Lower leg skin (tissue), 4 donors: Measurements from ENCODE around the gene F10. TPM values are rescaled to one million over a fixed set of nuclear protein-coding genes. Genes with fewer than 3 reads are reported as not detected.

Experiments used
- DNase-seq, 2 donors: peaks; one replicate each; pipeline ENCODE4 v3.0.0-alpha.2; 2019; ENCODE audit warnings: low spot score in 2 of 2
- H3K4me3 ChIP-seq: fragments of 200-600 bp; sonication (generic); 2 replicates; pipeline ENCODE4 v1.5.1; 2017; ENCODE audit warnings: mild to moderate bottlenecking, low read depth; ENCODE audit not compliant: poor library complexity, severe bottlenecking
- CTCF ChIP-seq, 3 donors: fragments of 450-650 bp; IDR thresholded peaks; one replicate each; pipeline ENCODE4 v1.5.1; 2016; ENCODE audit warnings: antibody characterized with exemption in 3 of 3, mild to moderate bottlenecking in 3 of 3, moderate library complexity in 2 of 3
- POLR2A ChIP-seq, 2 donors: fragments of 450-650 bp; IDR thresholded peaks; one replicate each; pipeline ENCODE4 v1.6.1; 2016 to 2017; ENCODE audit warnings: antibody characterized with exemption in 2 of 2, mild to moderate bottlenecking in 1 of 2, moderate library complexity in 1 of 2
- WGBS, 2 donors: methylation state at CpG; one replicate each; pipeline ENCODE4 v1.1.5; 2018; 5-methylcytosine and 5-hydroxymethylcytosine counted together
- intact Hi-C: fragments of 100-400 bp; cut with DNase I; formaldehyde crosslinking; loops from one replicate; pipeline ENCODE4 v1.15.0; 2023; ENCODE audit warnings: low total_unique reads
- total RNA-seq, 4 donors: library from RNA; depleted of rRNA; stranded (reverse); fragments of >200 nt; gene quantifications; one replicate each; pipeline ENCODE4 v1.1.0, GENCODE V29; 2016

Gene F10
- total RNA-seq, 4 donors from 2014 or later, result 6.5 to 31.0 (median 9.3) TPM

GRCh38 chr13:113152984-113153809 is 30.6 kb downstream of the F10 start:
- 12% methylated on average over 30 to 47 of the region's 60 CpGs for WGBS, 2 donors
- peak overlapping the region; percentile 16 for H3K4me3 ChIP-seq
- no peak for TF ChIP-seq CTCF (IDR thresholded peaks at IDR 0.05)
- no peak for TF ChIP-seq POLR2A (IDR thresholded peaks at IDR 0.05)
- intact Hi-C loops, result no loop called here
- peak; percentile 49 to 92 for DNase-seq

GRCh38 chr13:113153810-113154748 is 31.5 kb downstream of the F10 start:
- DNase-seq, result peak; percentile 68 to 96
- peak in 1 of 2 donors; percentile 65 for TF ChIP-seq POLR2A (IDR thresholded peaks at IDR 0.05)
- no peak for TF ChIP-seq CTCF (IDR thresholded peaks at IDR 0.05)
- no peak overlapping the region for H3K4me3 ChIP-seq
- intact Hi-C loops, result no loop called here
- 3 to 8% methylated on average over 25 to 38 of the region's 76 CpGs for WGBS, 2 donors

- TF ChIP-seq POLR2A (IDR thresholded peaks at IDR 0.05) (no peak), CTCF (IDR thresholded peaks at IDR 0.05) (no peak)
- H3K4me3 ChIP-seq, result no peak overlapping the region
- intact Hi-C loops, result no loop called here
- 74 to 83% methylated on average over 3 of the region's 3 CpGs for WGBS, 2 donors
- DNase-seq, result peak in 1 of 2 donors; percentile 67
Observed at GRCh38 chr13:113155201-113155600, 32.6 kb downstream of the F10 start.

- DNase-seq, result peak in 1 of 2 donors; percentile 77
- intact Hi-C loops, result no loop called here
- H3K4me3 ChIP-seq, result no peak overlapping the region
- no peak for TF ChIP-seq CTCF (IDR thresholded peaks at IDR 0.05)
- TF ChIP-seq POLR2A (IDR thresholded peaks at IDR 0.05), result no peak
- WGBS, 2 donors, result 88 to 89% methylated on average over 9 of the region's 9 CpGs
Observed at GRCh38 chr13:113155982-113156655, 33.5 kb downstream of the F10 start.

- TF ChIP-seq CTCF (IDR thresholded peaks at IDR 0.05), result no peak
- no peak for TF ChIP-seq POLR2A (IDR thresholded peaks at IDR 0.05)
- intact Hi-C loops, result no loop called here
- DNase-seq, result peak in 1 of 2 donors; percentile 78
- WGBS, 2 donors, result 71 to 73% methylated on average over 12 of the region's 12 CpGs
- H3K4me3 ChIP-seq, result no peak overlapping the region
Observed at GRCh38 chr13:113157206-113157928, 34.8 kb downstream of the F10 start.
